Ureter (tissue), 1 donor: ENCODE data around the gene PHLPP1. TPM values are rescaled to one million over a fixed set of nuclear protein-coding genes. Genes with fewer than 3 reads are reported as not detected.

ENCODE experiments used
- DNase-seq: peaks from one replicate; pipeline ENCODE4 v3.0.0-alpha.2; 2020; ENCODE audit warnings: low spot score
- total RNA-seq: library from RNA; stranded (reverse); gene quantifications from one replicate; pipeline ENCODE4 v1.2.4, GENCODE V29; 2023
- donor health status: DM: yes; HTN: yes; CAD: no.

PHLPP1 gene
- total RNA-seq, 1 donor from 2014 or later: 42.0 TPM

DNA sequence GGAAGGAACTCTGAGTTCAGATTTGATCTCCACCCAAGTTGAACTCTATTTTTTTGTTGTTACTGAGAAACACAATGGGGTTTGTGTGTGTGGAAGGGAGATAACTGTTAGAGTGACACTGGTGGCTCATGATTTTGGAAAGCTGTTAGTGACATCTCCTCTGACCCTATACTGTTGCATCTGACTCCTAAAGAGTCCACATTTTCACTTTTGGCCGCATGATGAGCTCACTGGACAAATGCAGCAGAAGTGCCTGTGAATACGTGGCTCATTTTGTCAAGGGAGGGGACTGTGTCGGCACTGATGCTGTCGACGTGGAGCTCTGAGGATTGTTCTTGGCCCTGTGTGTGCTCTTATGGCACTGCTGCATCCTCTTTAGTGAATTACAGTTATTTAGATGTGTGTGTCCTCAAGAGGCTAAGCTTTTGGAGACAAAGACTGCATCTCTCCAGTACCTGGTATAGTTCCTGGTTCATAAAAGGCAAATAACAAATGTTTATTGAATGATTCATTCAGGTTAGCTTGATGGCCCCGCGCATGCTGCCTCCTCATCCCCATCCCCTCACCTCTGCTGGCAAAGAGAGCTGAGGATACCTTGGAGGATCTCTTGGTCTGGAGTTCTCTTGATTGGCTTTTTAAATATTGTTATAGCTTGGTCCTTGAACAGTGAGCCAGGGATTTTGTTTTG, 135.4 kb downstream of the PHLPP1 start:
- DNase-seq: no peak

- no peak for DNase-seq
Observed at GRCh38 chr18:62852851-62853250, 137.5 kb downstream of the PHLPP1 start.

GRCh38 chr18:62856294-62856693, 141.0 kb downstream of the PHLPP1 start:
- DNase-seq: no peak

DNA sequence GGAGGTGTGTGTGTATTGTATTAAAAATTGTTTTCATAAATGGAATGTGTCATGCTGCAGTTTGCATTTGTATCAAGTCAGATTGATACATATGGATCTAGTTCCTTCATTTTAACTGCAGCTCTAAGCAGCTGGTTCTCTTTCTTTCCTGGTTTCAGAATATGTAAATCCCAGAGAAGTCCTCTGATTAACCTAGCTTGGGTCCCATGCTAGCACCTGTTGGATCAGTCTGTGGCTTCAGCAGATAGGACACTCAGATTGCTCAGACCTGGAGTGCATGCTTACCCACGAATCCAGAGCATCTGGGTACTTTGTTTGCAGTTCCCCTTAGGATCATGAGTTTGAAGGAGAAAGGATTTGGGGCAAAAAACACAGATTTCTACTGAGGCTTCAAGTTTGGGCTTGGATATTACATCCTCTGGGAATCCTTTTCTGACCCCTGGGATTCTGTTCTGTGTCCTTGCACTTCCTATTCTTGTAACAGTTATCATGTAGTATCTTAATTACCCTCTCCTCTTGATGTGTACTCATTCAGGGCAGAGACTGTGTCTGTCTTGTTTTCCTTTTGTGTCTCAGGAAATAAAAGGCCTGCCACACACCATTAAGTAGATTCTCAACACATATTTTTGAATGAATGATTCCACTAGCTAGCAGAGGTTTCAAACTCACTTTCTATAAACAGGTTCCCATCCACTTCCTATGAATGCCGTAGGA, 142.1 kb downstream of the PHLPP1 start:
- DNase-seq: no peak

- no peak for DNase-seq
Observed at GRCh38 chr18:62860062-62860461, 144.7 kb downstream of the PHLPP1 start.

GRCh38 chr18:62862466-62862865, 147.1 kb downstream of the PHLPP1 start:
- no peak for DNase-seq

DNA sequence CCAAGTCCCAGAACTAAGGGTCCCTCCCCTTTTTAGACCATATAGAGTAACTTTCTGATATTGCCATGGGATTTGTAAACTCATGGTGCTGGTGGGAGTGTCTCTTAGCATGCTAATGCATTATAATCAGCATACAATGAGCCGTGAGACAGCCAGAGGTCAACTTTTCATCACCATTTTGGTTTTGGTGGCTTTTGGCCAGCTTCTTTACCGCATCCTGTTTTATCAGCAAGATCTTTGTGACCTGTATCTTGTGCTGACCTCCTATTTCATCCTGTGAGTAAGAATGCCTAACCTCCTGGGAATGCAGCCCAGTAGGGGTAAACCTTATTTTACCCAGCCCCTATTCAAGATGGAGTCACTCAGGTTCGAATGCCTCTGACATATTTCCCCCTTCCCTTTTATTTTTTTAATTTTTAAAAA, 148.2 kb downstream of the PHLPP1 start:
- no peak for DNase-seq

DNA sequence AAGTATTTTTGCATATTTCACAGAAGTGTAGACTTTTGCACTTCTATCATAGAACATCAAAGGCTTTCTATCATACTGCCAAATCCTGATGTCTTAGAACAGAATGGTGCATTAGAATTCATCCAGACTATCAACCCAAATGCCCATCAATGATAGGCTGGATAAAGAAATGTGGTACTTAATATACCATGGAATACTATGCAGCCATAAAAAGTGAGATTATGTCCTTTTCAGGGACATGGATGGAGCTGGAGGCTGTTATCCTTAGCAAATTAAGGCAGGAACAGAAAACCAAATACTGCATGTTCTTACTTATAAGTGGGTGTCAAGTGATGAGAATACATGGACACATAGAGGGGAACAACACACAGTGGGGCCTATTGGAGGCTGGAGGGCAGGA, 150.2 kb downstream of the PHLPP1 start:
- DNase-seq: no peak

DNA sequence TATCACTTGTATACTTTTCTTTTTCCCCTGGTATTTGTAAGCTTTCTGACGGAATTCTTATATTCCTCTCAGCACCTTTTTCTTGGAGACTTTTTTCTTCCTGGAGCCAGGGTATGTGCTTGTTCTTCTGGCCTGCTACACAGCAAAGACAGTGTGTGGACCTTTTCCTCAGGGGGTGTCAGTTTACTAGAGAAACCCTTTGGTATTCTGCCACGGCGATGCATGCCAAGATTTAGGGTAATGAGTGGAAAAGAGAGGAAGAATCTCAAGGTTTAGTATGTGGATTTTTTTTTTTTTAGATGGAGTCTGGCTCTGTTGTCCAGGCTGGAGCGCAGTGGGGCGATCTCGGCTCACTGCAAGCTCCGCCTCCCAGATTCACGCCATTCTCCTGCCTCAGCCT, 152.2 kb downstream of the PHLPP1 start:
- no peak for DNase-seq

GRCh38 chr18:62868645-62869044, 153.3 kb downstream of the PHLPP1 start:
- DNase-seq: no peak

GRCh38 chr18:62870643-62871042, 155.3 kb downstream of the PHLPP1 start:
- DNase-seq: no peak

DNA sequence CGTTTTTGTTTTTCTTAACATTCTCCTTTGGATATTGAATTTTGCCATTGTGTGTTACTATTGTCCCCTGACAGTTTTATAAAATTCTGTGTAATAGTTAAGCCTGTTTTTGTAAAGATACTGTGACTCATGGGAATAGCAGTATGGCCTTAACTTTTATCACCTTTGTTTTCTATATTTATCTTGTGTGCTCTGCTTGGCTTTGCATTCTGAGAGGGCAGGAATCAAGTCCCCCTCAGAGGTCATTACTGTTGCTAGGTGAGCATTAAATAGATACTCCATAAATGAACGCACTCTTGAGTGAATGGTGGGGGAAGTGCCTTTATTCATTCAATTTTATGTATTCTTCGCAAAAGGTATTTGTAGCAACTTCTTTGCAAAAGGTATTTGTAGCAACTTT, 160.0 kb downstream of the PHLPP1 start:
- no peak for DNase-seq

DNA sequence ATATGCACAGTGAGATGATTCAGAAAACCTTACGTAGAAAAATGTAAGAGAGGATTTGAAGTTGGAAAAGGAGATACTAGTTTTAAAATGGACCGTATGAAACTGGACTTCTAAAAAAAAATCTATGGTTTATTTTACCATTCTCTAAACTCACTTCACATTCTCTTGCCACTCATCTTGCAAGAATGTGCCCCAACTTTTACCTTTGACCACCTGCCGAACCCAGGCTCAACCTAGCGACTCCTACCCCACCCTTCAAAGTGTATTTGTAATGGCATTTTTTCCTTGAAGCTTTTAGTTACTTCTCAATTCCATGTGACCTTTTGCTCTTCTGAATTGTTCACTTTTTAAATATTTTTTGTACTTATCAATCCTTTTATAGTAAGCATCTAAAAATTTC, 160.8 kb downstream of the PHLPP1 start:
- DNase-seq: no peak

GRCh38 chr18:62876828-62877227, 161.5 kb downstream of the PHLPP1 start:
- DNase-seq: no peak

DNA sequence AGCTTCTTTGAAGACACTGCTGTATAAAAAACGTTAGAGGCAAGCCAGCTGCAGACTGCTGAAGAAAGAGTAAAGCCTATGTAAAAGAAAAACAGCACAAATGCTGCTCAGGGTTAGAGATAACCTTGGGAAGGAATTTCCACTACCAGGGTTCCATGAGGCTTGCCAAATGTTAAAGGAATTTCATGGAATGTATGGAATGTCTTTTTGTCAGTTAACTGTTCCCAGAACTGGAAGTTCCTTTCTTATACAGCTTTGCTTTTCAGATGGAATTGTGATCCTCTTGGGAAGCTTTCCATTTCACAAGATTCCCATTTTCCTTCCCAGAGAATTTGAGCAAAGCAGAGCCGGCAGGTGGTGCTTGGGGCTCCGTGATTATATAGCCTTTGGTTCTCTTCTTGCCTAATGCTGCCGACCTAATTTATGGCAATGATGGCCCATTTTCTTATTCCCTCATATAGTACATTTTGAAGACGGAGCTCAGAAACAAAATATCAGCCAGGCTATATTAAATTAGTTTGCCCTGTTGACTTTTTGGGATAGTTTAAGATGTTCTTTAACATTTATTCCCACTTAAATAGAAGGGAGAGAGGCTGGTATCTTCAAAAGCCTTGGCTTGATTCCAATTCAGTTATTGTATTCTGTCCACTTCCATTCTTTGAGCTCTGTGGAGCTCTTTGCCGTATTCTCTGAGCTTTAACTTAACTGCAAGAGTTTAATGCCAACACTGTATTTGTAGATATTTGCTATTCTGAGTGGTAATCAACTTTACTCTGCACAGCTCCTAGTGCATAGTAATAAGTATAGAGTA, 162.3 kb downstream of the PHLPP1 start:
- DNase-seq: no peak

GRCh38 chr18:62878305-62878704, 163.0 kb downstream of the PHLPP1 start:
- DNase-seq: no peak

GRCh38 chr18:62880034-62880433, 164.7 kb downstream of the PHLPP1 start:
- no peak for DNase-seq

DNA sequence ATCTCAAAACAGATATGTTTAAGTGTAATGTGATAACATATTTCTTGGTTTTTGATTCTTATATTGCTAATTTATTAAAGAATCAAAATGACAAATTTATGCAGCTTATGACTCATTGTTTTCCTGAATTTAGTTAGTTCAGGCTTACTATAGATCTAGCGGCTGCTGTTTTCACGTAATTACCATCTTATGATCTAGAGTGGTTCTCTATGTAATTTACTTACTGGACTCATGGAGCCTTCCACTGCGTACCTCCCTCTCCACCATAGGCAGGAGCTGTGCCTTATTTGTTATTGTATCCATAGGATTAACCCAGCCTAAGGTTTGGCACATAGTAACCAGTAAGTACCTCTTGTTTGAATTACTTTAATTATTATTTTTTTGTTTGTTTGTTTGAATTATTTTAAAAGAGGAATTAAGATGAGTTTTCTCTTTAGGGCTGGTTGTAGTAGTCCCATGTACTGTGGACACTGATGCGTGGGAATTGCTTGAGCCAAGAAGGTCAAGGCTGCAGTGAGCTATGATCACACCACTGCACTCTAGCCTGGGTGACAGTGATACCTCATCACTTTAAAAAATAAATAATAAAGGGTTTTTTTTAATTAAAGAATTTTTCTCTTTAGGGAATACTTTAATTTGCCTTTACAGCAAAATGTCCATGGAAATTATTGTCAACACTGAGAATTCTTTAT, 165.5 kb downstream of the PHLPP1 start:
- DNase-seq: no peak

DNA sequence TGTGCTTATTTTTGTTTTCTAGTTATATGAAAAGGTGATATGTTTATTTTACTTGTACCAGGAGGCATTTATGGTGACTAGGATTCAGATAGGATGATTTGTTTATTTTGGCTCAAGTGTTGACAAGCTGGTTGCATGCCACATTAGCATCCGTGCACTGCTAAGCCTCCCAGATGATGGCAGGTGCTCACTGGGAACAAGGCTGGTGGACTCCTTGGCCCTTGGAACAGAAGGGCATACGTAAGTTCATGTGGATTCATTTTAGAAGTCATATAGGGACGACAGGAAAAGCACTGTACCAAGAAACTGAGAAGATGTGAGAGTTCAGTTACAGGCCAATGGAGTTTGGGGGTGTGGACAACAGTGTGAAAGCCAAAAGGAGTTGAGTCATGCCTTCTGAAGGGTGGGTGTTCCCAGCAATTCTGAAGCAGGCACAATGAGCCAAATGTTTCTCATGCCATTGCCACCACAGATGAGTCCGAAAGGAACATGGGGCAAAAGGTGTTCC, 166.2 kb downstream of the PHLPP1 start:
- DNase-seq: no peak

DNA sequence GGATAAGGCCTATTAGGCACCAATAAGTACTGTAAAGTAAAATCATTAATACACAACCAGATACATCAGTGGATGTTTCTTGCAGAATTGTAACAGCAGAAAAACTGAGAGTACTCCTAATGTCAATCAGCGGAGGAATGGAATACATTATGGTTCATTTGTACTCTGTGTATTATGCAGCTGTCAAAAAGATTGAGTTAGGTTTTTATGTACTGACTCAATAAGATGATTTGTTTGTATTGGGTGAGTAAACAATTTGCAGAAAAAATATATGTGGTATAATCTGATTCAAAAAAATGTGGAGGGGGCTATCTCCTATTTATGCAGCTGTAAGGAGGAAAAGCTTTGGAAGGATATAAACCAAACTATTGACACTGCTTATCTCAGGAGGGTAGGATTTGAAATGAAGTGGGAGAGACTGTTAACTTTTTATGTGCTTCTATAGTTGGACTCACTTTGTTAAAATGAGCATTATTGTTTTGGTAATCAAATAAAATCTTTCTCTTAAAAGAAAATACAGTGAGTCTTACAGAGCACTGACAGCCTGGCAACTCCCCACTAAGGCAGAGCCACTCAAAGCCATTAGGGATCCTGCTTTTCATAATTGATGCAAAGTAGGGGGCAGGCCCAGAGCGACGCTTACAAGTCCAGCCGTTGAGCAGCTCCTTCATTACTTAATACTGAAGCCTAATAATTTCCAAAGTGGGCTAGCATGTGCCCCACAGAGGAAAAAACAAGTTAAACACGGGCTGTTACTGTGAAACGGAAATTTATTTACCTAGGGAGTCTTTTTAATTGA, 168.8 kb downstream of the PHLPP1 start:
- DNase-seq: no peak

GRCh38 chr18:62885804-62886203, 170.5 kb downstream of the PHLPP1 start:
- no peak for DNase-seq
